Liver (tissue), 3 donors: ENCODE measurements around the gene WFDC11.
"Not testable (repeated sequence)": the region's sequence is repeated elsewhere in the genome, so short reads cannot be mapped to it uniquely, and the experiment has no call there.

Experiments used
- CTCF ChIP-seq: fragments of 150-350 bp; IDR thresholded peaks from 2 replicates; pipeline ENCODE4 v1.5.1; 2017; ENCODE audit warnings: improper control_type of control experiment, low read depth, low read length; ENCODE audit not compliant: missing input control
- FOXA1 ChIP-seq: IDR thresholded peaks from 2 replicates; pipeline ENCODE4 v1.6.1; 2016; ENCODE audit warnings: antibody characterized with exemption
- GABPA ChIP-seq, 2 donors: IDR thresholded peaks in 1 of 2; conservative IDR thresholded peaks in 1 of 2; 2 replicates each; pipeline ENCODE4 v1.6.1; 2016; ENCODE audit warnings: antibody characterized with exemption in 2 of 2, mild to moderate bottlenecking in 1 of 2, moderate library complexity in 1 of 2
- JUND ChIP-seq, 2 donors: IDR thresholded peaks; 2 replicates each; pipeline ENCODE4 v1.6.1; 2016; ENCODE audit warnings: antibody characterized with exemption in 2 of 2
- YY1 ChIP-seq: IDR thresholded peaks from 2 replicates; pipeline ENCODE4 v1.6.1; 2016; ENCODE audit warnings: antibody characterized with exemption, mild to moderate bottlenecking
- TF ChIP-seq, protein P1 (sequence below): IDR thresholded peaks from 2 replicates; pipeline ENCODE4 v1.6.1; 2016; ENCODE audit warnings: antibody characterized with exemption, mild to moderate bottlenecking
- donor health status: healthy.
- donor health status: healthy.

GRCh38 chr20:45645869-45646268, 24.2 kb downstream of the WFDC11 start:
- TF ChIP-seq CTCF; GABPA (IDR thresholded peaks at IDR 0.05 in 1 of 2, conservative IDR thresholded peaks at IDR 0.05 in 1 of 2); FOXA1; YY1; JUND (IDR thresholded peaks at IDR 0.05): not testable (repeated sequence)
- TF ChIP-seq, protein P1, sequence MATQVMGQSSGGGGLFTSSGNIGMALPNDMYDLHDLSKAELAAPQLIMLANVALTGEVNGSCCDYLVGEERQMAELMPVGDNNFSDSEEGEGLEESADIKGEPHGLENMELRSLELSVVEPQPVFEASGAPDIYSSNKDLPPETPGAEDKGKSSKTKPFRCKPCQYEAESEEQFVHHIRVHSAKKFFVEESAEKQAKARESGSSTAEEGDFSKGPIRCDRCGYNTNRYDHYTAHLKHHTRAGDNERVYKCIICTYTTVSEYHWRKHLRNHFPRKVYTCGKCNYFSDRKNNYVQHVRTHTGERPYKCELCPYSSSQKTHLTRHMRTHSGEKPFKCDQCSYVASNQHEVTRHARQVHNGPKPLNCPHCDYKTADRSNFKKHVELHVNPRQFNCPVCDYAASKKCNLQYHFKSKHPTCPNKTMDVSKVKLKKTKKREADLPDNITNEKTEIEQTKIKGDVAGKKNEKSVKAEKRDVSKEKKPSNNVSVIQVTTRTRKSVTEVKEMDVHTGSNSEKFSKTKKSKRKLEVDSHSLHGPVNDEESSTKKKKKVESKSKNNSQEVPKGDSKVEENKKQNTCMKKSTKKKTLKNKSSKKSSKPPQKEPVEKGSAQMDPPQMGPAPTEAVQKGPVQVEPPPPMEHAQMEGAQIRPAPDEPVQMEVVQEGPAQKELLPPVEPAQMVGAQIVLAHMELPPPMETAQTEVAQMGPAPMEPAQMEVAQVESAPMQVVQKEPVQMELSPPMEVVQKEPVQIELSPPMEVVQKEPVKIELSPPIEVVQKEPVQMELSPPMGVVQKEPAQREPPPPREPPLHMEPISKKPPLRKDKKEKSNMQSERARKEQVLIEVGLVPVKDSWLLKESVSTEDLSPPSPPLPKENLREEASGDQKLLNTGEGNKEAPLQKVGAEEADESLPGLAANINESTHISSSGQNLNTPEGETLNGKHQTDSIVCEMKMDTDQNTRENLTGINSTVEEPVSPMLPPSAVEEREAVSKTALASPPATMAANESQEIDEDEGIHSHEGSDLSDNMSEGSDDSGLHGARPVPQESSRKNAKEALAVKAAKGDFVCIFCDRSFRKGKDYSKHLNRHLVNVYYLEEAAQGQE: not testable (repeated sequence)
